ENCODE measurements around the gene TRIM41. TPM values are rescaled to one million over a fixed set of nuclear protein-coding genes. Genes with fewer than 3 reads are reported as not detected.

TRIM41 gene
- total and polyA plus RNA-seq, 2 of the 13 experiments (the other 11 are each of a cell fraction or from before 2014, with no cell fraction given): 10.2 to 16.7 TPM

DNA sequence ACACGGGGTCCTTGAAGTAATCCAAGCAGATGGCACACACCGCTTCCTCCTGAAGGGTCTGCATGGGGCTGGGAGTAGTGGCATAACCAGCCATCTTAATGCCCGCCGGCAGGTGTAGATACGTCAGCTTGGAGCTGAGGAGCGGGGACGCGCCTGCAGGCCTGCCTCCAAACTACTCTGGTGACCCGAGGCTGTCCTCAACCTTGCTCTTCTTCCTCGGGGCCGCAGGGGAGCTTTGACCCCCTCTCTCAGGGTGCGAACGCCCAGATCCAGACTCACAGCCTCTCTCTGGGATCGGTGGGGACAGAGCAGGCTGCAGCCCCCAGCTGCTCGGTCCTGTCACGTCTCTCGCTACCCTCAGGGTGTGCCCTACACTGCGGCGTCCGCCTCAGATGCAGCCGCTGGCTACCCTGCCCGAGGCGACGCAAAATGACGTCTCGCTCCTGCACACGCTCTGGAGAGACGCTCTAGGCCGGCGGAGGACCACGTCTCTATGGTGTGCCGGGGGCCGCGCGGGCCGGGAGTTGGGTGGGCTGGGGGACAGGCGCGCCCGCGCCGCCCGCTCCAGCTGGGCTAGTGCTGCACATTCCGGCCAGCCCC is 37.7 kb downstream of the TRIM41 start, which contains the start of gene TRIM52 (continued):
- TF ChIP-seq ZBED4 (CRISPR knock-in tag; IDR thresholded peaks at IDR 0.05; ENCODE audit: borderline replicate concordance): no peak
- TF ChIP-seq MED13 (CRISPR knock-in tag; IDR thresholded peaks at IDR 0.05): no peak
- no peak for TF ChIP-seq ZBTB2 (CRISPR knock-in tag; IDR thresholded peaks at IDR 0.05; ENCODE audit: low read depth)
- no peak; the same call in 1 of the 2 replicates for TF ChIP-seq ISL2 (CRISPR knock-in tag; IDR thresholded peaks at IDR 0.05)
- no peak; the same call in 1 of the 2 replicates for TF ChIP-seq ZNF501 (CRISPR knock-in tag; IDR thresholded peaks at IDR 0.05)
- no peak for TF ChIP-seq MXD3 (CRISPR knock-in tag; IDR thresholded peaks at IDR 0.05)
- TF ChIP-seq EED (CRISPR knock-in tag; IDR thresholded peaks at IDR 0.05): peak; percentile 75
- no peak for TF ChIP-seq ZNF367 (CRISPR knock-in tag; IDR thresholded peaks at IDR 0.05; ENCODE audit: borderline replicate concordance)
- no peak for TF ChIP-seq IKZF4 (CRISPR knock-in tag; IDR thresholded peaks at IDR 0.05; ENCODE audit: borderline replicate concordance, low read depth, not compliant biosample characterization)
- TF ChIP-seq ZNF614 (CRISPR knock-in tag; IDR thresholded peaks at IDR 0.05; ENCODE audit: borderline replicate concordance): peak; percentile 80
- TF ChIP-seq NFIB (CRISPR knock-in tag; IDR thresholded peaks at IDR 0.05; ENCODE audit: borderline replicate concordance): no peak
- TF ChIP-seq, protein P1, sequence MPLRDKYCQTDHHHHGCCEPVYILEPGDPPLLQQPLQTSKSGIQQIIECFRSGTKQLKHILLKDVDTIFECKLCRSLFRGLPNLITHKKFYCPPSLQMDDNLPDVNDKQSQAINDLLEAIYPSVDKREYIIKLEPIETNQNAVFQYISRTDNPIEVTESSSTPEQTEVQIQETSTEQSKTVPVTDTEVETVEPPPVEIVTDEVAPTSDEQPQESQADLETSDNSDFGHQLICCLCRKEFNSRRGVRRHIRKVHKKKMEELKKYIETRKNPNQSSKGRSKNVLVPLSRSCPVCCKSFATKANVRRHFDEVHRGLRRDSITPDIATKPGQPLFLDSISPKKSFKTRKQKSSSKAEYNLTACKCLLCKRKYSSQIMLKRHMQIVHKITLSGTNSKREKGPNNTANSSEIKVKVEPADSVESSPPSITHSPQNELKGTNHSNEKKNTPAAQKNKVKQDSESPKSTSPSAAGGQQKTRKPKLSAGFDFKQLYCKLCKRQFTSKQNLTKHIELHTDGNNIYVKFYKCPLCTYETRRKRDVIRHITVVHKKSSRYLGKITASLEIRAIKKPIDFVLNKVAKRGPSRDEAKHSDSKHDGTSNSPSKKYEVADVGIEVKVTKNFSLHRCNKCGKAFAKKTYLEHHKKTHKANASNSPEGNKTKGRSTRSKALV (CRISPR knock-in tag; IDR thresholded peaks at IDR 0.05): no peak
- TF ChIP-seq, protein P2, sequence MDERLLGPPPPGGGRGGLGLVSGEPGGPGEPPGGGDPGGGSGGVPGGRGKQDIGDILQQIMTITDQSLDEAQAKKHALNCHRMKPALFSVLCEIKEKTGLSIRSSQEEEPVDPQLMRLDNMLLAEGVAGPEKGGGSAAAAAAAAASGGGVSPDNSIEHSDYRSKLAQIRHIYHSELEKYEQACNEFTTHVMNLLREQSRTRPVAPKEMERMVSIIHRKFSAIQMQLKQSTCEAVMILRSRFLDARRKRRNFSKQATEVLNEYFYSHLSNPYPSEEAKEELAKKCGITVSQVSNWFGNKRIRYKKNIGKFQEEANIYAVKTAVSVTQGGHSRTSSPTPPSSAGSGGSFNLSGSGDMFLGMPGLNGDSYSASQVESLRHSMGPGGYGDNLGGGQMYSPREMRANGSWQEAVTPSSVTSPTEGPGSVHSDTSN (CRISPR knock-in tag; IDR thresholded peaks at IDR 0.05): no peak
- TF ChIP-seq, protein P3, sequence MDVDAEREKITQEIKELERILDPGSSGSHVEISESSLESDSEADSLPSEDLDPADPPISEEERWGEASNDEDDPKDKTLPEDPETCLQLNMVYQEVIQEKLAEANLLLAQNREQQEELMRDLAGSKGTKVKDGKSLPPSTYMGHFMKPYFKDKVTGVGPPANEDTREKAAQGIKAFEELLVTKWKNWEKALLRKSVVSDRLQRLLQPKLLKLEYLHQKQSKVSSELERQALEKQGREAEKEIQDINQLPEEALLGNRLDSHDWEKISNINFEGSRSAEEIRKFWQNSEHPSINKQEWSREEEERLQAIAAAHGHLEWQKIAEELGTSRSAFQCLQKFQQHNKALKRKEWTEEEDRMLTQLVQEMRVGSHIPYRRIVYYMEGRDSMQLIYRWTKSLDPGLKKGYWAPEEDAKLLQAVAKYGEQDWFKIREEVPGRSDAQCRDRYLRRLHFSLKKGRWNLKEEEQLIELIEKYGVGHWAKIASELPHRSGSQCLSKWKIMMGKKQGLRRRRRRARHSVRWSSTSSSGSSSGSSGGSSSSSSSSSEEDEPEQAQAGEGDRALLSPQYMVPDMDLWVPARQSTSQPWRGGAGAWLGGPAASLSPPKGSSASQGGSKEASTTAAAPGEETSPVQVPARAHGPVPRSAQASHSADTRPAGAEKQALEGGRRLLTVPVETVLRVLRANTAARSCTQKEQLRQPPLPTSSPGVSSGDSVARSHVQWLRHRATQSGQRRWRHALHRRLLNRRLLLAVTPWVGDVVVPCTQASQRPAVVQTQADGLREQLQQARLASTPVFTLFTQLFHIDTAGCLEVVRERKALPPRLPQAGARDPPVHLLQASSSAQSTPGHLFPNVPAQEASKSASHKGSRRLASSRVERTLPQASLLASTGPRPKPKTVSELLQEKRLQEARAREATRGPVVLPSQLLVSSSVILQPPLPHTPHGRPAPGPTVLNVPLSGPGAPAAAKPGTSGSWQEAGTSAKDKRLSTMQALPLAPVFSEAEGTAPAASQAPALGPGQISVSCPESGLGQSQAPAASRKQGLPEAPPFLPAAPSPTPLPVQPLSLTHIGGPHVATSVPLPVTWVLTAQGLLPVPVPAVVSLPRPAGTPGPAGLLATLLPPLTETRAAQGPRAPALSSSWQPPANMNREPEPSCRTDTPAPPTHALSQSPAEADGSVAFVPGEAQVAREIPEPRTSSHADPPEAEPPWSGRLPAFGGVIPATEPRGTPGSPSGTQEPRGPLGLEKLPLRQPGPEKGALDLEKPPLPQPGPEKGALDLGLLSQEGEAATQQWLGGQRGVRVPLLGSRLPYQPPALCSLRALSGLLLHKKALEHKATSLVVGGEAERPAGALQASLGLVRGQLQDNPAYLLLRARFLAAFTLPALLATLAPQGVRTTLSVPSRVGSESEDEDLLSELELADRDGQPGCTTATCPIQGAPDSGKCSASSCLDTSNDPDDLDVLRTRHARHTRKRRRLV (CRISPR knock-in tag; IDR thresholded peaks at IDR 0.05): no peak
